Activated CD4-positive, alpha-beta T cell treated with anti-CD3 and anti-CD28 coated beads for 36 hours (primary cell): Measurements from ENCODE around the gene GPRC5D. TPM values are rescaled to one million over a fixed set of nuclear protein-coding genes. Genes with fewer than 3 reads are reported as not detected.

Experiments used
- ATAC-seq: fragments of 200-7000 bp; cut with Tn5 transposase; one replicate; pipeline ENCODE4 v1.10.0; 2021; ENCODE audit warnings: mild to moderate bottlenecking, moderate library complexity
- CTCF ChIA-PET: fragments of 350-600 bp; sonication (Branson Sonifier 250); formaldehyde crosslinking; loops from one replicate; lab custom pipeline; 2021; ENCODE audit warnings: antibody characterized with exemption; lab: Charles Lee
- POLR2A ChIA-PET: fragments of 350-600 bp; sonication (Branson Sonifier 250); formaldehyde crosslinking; loops from one replicate; lab custom pipeline; 2021; ENCODE audit warnings: antibody characterized with exemption, inconsistent platforms; lab: Charles Lee
- DNase-seq: peaks from one replicate; pipeline ENCODE4 v3.0.0-alpha.2; 2020
- H3K27ac Mint-ChIP-seq: one replicate; pipeline ENCODE4 v1.8.0; 2021; ENCODE audit warnings: mixed read lengths
- H3K27me3 Mint-ChIP-seq: one replicate; pipeline ENCODE4 v1.8.0; 2021; ENCODE audit warnings: mixed read lengths
- H3K36me3 Mint-ChIP-seq: one replicate; pipeline ENCODE4 v1.8.0; 2021; ENCODE audit warnings: low read depth, mixed read lengths
- H3K4me1 Mint-ChIP-seq: one replicate; pipeline ENCODE4 v1.8.0; 2021; ENCODE audit warnings: mixed read lengths
- H3K4me3 Mint-ChIP-seq: one replicate; pipeline ENCODE4 v1.8.0; 2021; ENCODE audit warnings: mild to moderate bottlenecking, moderate library complexity, mixed read lengths
- H3K9me3 Mint-ChIP-seq: one replicate; pipeline ENCODE4 v1.8.0; 2021; ENCODE audit warnings: low read depth, mixed read lengths
- intact Hi-C, 2 experiments: fragments of 100-400 bp; cut with DNase I in 1 of 2; cut with micrococcal nuclease in 1 of 2; formaldehyde crosslinking; loops; one replicate each; pipeline versions ENCODE4 v1.14.2 to v1.15.1; 2022 to 2024; cut with DNase I, micrococcal nuclease
- total RNA-seq, 2 experiments: library from RNA; stranded (reverse); gene quantifications; one replicate each; pipeline ENCODE4 v1.2.3, GENCODE V29; 2021

Gene GPRC5D
- total RNA-seq, 2 experiments from 2014 or later, result not detected

DNA sequence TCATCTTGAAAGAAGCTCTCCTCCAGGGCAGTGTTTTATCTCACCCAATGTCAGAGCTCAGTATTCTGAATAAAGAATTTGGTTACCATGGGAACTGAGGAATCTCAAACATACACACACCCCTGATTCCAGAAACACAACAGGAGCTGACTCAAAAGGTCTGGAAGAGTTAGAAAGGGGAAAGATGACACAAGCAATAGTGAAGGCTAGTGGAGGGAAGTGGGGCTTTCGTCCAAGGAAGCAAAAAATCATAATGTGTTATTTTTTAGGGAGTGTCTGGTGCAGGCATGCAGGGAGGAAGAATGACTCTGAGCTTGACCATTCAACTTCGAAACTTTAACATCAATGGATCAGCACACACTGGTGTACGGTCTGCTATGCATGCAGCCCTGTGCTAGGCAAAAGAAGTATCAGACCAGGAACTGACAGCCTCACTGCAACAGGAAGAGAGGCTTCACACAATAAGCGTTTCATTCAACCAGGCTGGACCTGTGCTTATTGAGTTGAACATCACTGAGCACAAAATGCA lies 27.8 kb upstream of the GPRC5D start:
- ChIA-PET CTCF (interaction anchor here (1.3 to 1.4 kb wide), 2 partner anchors 11 to 232 kb away, joined by 3 to 6 read pairs; no protein-coding TSS in a partner anchor), POLR2A (no interaction called here)
- ATAC-seq, result no peak
- H3K27ac Mint-ChIP-seq, result no peak overlapping the region
- intact Hi-C loops, result loop anchor here in 1 of 2 experiments (5.0 kb wide), 1 partner anchor 192 kb away; the partner anchor contains the start of gene APOLD1
- H3K9me3 Mint-ChIP-seq, result no peaks in the 10 kb centered on the region
- no peaks in the 10 kb centered on the region for H3K4me1 Mint-ChIP-seq
- no peak for DNase-seq
- peaks cover 11% of the 10 kb centered on the region for H3K36me3 Mint-ChIP-seq
- no peak overlapping the region for H3K4me3 Mint-ChIP-seq
- H3K27me3 Mint-ChIP-seq, result no peaks in the 10 kb centered on the region

DNA sequence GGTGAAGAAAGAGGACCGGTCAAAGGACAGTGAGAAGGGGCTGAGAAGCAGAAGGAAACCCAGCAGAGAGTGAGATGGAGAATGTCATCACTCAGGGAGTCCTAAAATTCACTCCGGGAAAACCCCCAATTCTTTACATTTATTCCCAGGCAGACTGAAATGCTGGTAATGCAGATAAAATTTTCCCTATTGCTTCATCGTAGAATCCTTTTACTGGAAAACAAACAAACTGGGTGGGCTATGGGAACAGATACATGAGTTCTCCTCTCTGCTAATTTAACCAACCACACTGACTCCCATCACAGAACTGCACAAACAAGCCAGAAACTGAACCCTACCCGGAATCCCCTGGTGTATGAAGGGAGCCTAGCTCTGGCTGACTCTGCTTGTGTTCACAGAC lies 27.2 kb upstream of the GPRC5D start:
- POLR2A ChIA-PET, result no interaction called here
- Mint-ChIP-seq H3K9me3 (peaks cover 4% of the 10 kb centered on the region), H3K27ac (no peak overlapping the region), H3K36me3 (peaks cover 18% of the 10 kb centered on the region), H3K27me3 (no peaks in the 10 kb centered on the region), H3K4me1 (no peaks in the 10 kb centered on the region), H3K4me3 (no peak overlapping the region)
- CTCF ChIA-PET, result interaction anchor here (1.3 to 1.4 kb wide), 2 partner anchors 12 to 233 kb away, joined by 3 to 6 read pairs; no protein-coding TSS in a partner anchor
- no peak for DNase-seq
- intact Hi-C loops, result no loop called here
- ATAC-seq, result no peak

DNA sequence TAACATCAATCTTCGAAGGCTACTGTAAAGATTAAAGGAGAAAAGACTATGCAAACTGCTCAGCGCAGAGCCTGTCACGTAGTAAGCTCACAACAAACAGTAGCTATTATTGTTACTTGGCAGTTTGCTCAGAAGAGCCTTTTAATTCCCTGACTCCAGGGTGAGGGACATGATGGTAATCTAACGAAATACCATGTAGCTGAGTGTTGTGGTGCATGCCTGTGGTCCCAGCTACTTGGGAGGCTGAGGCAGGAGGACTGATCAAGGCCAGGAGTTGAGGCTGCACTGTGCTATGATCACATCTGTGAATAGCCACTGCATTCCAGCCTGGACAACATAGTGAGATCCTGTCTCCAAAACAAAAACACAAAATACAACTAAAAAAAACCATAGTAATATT lies 25.3 kb upstream of the GPRC5D start:
- Mint-ChIP-seq H3K27ac (no peak overlapping the region), H3K4me1 (no peaks in the 10 kb centered on the region), H3K36me3 (peaks cover 36% of the 10 kb centered on the region), H3K4me3 (no peak overlapping the region), H3K27me3 (no peaks in the 10 kb centered on the region), H3K9me3 (peaks cover 14% of the 10 kb centered on the region)
- intact Hi-C loops, result no loop called here
- ChIA-PET CTCF (interaction anchor here (0.6 to 2.0 kb wide), 3 partner anchors 9 to 202 kb away, joined by 3 to 7 read pairs (median 3); no protein-coding TSS in a partner anchor), POLR2A (no interaction called here)
- DNase-seq (no peak), ATAC-seq (no peak)

DNA sequence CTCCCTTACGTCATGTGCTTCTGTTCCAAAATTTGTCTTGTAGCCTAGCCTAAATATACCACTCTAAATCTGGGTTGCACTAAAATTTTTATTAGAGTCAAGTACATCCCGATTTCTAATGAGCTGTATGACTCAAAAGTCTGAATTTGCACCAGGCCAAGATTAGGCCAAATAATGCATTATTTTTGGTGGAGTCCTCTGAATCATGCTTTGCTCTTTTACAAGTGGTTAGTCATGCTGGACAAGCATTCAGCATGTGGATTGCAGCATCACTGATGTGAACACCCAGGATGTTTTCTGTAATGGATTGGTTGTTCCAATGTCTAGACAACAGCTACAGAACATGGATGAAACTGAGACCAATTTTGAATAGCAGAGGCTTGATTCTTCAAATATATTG lies 24.4 kb upstream of the GPRC5D start:
- POLR2A ChIA-PET, result no interaction called here
- Mint-ChIP-seq H3K4me3 (no peak overlapping the region), H3K27me3 (no peaks in the 10 kb centered on the region), H3K27ac (no peak overlapping the region), H3K4me1 (no peaks in the 10 kb centered on the region), H3K9me3 (peaks cover 15% of the 10 kb centered on the region), H3K36me3 (peaks cover 40% of the 10 kb centered on the region)
- ATAC-seq (no peak), DNase-seq (no peak)
- intact Hi-C loops, result no loop called here
- CTCF ChIA-PET, result interaction anchor here (0.6 to 2.0 kb wide), 4 partner anchors 9 to 201 kb away, joined by 3 to 7 read pairs (median 3); no protein-coding TSS in a partner anchor

DNA sequence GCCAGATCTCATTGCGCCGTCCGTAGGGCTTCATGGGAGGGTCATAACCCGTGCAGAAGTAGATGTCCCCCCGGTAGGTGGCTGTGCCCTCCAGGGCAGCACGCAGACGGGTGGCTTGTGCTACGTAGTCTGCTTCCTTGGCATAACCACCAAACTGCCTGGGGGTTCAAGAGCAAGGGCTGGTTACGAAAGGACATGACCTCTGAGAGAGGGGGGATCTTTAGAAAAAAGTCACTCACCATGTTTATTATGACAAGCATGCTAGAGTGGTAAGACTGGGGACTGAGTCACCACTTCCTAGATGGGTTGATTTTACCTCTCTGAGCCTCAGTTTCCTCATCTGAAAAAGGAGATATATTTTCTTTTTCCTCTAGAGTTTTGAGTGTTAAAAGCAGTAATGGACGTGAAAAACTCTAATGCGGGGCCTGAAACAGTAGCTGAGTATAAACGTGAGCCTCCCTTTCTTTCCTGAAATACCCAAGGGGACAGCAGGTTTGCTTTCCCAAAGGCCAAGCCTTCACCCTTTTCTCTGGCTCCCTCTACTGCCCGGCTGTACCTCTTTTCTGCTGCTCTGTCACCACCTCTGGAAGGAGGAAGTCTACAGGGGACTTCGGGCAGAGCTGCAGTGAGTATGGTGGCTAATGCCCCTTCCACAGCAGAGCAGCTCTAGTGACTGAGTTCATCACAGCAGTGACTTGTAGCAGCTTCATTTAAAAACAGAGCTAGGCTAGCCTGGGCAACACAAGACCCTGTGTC lies 23.5 kb upstream of the GPRC5D start:
- peaks cover 15% of the 10 kb centered on the region for H3K9me3 Mint-ChIP-seq
- no peak overlapping the region for H3K4me3 Mint-ChIP-seq
- peak; percentile 29 for DNase-seq
- intact Hi-C loops, result no loop called here
- ChIA-PET CTCF (interaction anchor here (0.5 to 2.5 kb wide), 7 partner anchors 10 to 333 kb away, joined by 3 to 7 read pairs (median 3); no protein-coding TSS in a partner anchor), POLR2A (no interaction called here)
- no peak for ATAC-seq
- no peaks in the 10 kb centered on the region for H3K4me1 Mint-ChIP-seq
- H3K27ac Mint-ChIP-seq, result no peak overlapping the region
- H3K27me3 Mint-ChIP-seq, result no peaks in the 10 kb centered on the region
- H3K36me3 Mint-ChIP-seq, result peaks cover 42% of the 10 kb centered on the region

DNA sequence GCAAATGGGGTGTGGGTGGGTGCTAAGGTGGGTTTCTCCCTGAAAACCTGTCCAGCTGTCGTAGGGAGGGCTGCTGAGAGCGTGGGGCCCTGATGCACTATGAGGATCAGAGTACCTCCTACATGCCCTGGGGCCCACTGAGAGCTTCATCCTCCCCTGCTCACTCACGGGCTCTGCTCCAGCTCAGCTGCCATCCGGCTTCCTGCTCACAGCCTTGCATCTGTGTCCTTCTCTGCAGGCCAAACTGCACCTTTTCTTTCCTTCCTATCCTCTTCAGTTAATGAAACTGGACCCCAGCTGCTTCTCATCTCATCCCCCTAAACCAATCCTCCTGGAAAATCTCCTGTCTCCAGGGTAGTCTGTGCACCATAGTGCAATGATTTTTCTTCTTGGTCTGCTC lies 22.2 kb upstream of the GPRC5D start:
- H3K9me3 Mint-ChIP-seq, result peaks cover 15% of the 10 kb centered on the region
- CTCF ChIA-PET, result interaction anchor here (1.1 to 2.5 kb wide), 3 partner anchors 9 to 185 kb away, joined by 3 to 7 read pairs (median 5); no protein-coding TSS in a partner anchor
- H3K27me3 Mint-ChIP-seq, result no peaks in the 10 kb centered on the region
- H3K4me3 Mint-ChIP-seq, result no peak overlapping the region
- DNase-seq, result no peak
- no peak overlapping the region for H3K27ac Mint-ChIP-seq
- peaks cover 42% of the 10 kb centered on the region for H3K36me3 Mint-ChIP-seq
- POLR2A ChIA-PET, result no interaction called here
- intact Hi-C loops, result no loop called here
- no peak for ATAC-seq
- no peaks in the 10 kb centered on the region for H3K4me1 Mint-ChIP-seq

DNA sequence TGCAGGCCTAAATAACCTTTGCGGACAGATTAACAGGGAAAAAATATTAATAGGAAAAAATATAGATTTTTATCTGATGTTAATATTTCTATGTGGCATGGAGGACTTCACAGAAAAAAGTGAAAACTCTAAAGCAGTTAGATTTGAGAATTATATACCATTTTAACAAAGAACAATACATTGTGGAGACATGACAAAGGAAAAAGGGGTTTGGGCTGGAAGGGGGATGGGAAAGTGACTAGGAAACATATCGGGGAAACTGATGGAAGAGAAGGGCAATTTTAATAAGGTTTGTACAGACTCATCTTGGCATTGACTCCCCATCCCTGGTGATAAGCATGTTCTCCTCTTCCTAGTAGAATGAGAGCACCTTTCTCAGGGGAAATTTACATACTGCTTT lies 21.0 kb upstream of the GPRC5D start:
- no peak overlapping the region for H3K27ac Mint-ChIP-seq
- H3K4me1 Mint-ChIP-seq, result no peaks in the 10 kb centered on the region
- no peak overlapping the region for H3K4me3 Mint-ChIP-seq
- no peak for ATAC-seq
- DNase-seq, result no peak
- no peaks in the 10 kb centered on the region for H3K27me3 Mint-ChIP-seq
- ChIA-PET POLR2A (no interaction called here), CTCF (no interaction called here)
- intact Hi-C loops, result no loop called here
- H3K9me3 Mint-ChIP-seq, result peaks cover 15% of the 10 kb centered on the region
- H3K36me3 Mint-ChIP-seq, result peaks cover 42% of the 10 kb centered on the region

DNA sequence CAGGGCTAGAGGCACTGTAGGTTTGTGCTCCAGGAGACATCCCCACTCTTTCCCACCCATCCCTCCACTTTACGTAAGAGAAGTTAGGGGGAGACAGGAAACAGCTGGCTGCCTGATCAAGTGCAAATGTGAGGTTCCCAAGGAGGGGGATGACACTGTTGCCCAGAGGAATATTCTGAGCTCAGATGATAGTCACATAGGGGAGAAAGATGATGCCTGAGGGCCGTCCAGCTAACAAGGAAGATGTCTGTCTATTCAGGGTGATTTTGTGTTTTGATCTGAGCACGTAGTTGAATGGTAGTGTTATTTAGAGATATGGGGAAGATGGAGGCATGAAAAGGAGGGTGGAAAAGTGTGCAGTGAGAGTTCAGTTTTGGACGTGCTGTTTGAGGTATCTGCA lies 13.9 kb upstream of the GPRC5D start:
- intact Hi-C loops, result no loop called here
- ChIA-PET POLR2A (no interaction called here), CTCF (no interaction called here)
- H3K9me3 Mint-ChIP-seq, result no peaks in the 10 kb centered on the region
- peaks cover 5% of the 10 kb centered on the region for H3K36me3 Mint-ChIP-seq
- H3K4me3 Mint-ChIP-seq, result no peak overlapping the region
- H3K27ac Mint-ChIP-seq, result no peak overlapping the region
- no peak for ATAC-seq
- no peak for DNase-seq
- H3K27me3 Mint-ChIP-seq, result no peaks in the 10 kb centered on the region
- peaks cover 6% of the 10 kb centered on the region for H3K4me1 Mint-ChIP-seq

DNA sequence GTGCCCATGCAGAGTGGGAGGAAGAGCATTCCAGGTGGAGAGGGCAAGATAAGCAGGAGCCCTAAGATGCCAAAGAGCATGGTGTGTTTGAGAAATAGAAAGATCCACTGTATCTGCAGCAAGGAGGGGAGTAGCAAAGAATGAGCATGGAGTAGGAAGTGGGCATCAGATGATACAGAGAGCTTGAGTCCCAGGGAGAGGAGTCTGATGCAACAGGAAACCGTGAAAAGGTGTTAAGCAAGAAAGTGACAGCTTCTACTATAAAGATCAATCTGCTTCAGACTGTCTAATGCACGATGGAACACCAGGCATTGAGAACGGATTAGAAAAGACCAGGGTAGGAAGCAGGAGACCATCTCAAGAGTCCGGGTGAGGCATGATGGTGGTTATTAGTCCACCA lies 12.3 kb upstream of the GPRC5D start:
- ChIA-PET CTCF (interaction anchor here (0.6 kb wide), 1 partner anchor 38 kb away, joined by 3 read pairs; no protein-coding TSS in a partner anchor), POLR2A (no interaction called here)
- no peaks in the 10 kb centered on the region for H3K9me3 Mint-ChIP-seq
- no peaks in the 10 kb centered on the region for H3K27me3 Mint-ChIP-seq
- ATAC-seq, result peak; percentile 79
- H3K27ac Mint-ChIP-seq, result peak overlapping the region; percentile 35
- intact Hi-C loops, result no loop called here
- no peak for DNase-seq
- peaks cover 6% of the 10 kb centered on the region for H3K4me1 Mint-ChIP-seq
- H3K36me3 Mint-ChIP-seq, result peaks cover 5% of the 10 kb centered on the region
- H3K4me3 Mint-ChIP-seq, result no peak overlapping the region

DNA sequence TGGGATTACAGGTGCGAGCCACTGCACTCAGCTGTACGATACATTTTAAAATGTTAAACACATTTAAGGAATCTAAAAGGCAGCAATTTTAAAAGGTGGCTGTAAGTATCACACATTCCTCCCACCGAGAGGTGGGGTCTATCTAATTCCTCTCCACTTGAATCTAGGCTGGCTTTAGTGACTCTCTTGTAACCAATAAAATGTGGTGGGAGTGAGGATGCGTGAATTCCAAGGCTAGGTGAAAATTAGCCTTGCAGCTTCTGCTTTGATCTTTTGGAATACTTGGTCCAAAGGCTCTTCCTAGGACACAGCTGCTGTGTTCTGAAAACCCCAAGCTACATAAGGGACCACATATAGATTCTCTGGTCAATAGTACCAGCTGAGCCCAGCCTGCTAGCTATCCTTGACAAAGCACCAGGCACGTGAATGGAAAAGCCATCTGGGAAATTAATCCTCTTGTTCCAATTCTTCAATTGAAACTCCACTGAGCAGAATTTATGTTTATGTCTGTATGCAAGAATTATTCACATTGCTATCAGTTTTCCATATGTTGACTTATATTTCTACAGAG lies 8.8 kb upstream of the GPRC5D start:
- ChIA-PET CTCF (interaction anchor here (0.6 to 1.3 kb wide), 4 partner anchors 10 to 16 kb away, joined by 3 to 5 read pairs (median 3); no protein-coding TSS in a partner anchor), POLR2A (no interaction called here)
- no peaks in the 10 kb centered on the region for H3K36me3 Mint-ChIP-seq
- no peaks in the 10 kb centered on the region for H3K27me3 Mint-ChIP-seq
- DNase-seq, result no peak
- intact Hi-C loops, result no loop called here
- H3K9me3 Mint-ChIP-seq, result no peaks in the 10 kb centered on the region
- peak overlapping the region; percentile 42 for H3K27ac Mint-ChIP-seq
- no peak overlapping the region for H3K4me3 Mint-ChIP-seq
- peaks cover 6% of the 10 kb centered on the region for H3K4me1 Mint-ChIP-seq
- ATAC-seq, result no peak

DNA sequence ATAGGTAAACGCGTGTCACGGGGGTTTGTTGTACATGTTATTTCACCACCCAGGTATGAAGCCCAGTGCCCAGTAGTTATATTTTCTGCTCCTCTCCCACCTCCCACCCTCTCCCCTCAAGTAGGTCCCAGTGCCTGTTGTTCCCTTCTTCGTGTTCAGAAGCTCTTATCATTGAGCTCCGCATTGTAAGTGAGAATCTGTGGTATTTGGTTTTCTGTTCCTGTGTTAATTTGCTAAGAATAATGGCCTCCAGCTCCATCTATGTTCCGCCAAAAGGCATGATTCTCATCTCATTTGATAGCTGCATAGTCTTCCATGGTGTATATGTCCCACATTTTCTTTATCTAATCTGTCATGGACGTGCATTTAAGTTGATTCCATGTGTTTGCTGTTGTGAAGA lies 6.9 kb upstream of the GPRC5D start:
- Mint-ChIP-seq H3K36me3 (no peaks in the 10 kb centered on the region), H3K27me3 (no peaks in the 10 kb centered on the region), H3K27ac (no peak overlapping the region), H3K4me1 (no peaks in the 10 kb centered on the region), H3K4me3 (no peak overlapping the region), H3K9me3 (no peaks in the 10 kb centered on the region)
- CTCF ChIA-PET, result interaction anchor here (1.9 kb wide), 1 partner anchor 24 kb away, joined by 4 read pairs; no protein-coding TSS in a partner anchor
- ATAC-seq (no peak), DNase-seq (no peak)
- intact Hi-C loops, result no loop called here
- POLR2A ChIA-PET, result no interaction called here
